ENCODE measurements around the gene RBP5. TPM values are rescaled to one million over a fixed set of nuclear protein-coding genes. Genes with fewer than 3 reads are reported as not detected.

The RBP5 gene
- total RNA-seq, 1 experiment from 2014 or later: not detected

DNA sequence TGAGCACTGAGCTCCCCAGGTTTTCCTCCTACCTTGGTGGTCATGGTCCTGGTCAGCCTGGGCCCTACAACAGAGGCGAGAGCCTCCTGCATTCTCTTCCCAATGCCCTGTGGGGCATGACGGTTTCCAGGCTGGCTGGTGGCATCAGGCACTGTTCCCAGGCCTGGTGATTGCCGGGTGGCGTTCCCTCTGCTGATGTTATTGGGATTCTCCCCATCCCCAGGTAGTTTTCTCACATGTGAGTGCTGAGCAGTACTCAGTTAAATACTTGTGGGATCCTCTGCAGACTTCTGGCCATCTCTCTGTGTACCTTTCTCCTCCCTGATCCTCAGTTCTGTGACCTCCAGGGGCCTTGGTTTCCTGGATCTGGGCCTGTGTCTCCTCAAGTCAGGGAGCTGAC is 52.2 kb downstream of the RBP5 start:
- no peak for DNase-seq
- Histone ChIP-seq H3K9me3 (no peaks in the 10 kb centered on the region), H3K27me3 (no peaks in the 10 kb centered on the region), H3K36me3 (peaks cover 3% of the 10 kb centered on the region; the same call in 1 of the 2 replicates), H3K4me3 (no peak overlapping the region)

DNA sequence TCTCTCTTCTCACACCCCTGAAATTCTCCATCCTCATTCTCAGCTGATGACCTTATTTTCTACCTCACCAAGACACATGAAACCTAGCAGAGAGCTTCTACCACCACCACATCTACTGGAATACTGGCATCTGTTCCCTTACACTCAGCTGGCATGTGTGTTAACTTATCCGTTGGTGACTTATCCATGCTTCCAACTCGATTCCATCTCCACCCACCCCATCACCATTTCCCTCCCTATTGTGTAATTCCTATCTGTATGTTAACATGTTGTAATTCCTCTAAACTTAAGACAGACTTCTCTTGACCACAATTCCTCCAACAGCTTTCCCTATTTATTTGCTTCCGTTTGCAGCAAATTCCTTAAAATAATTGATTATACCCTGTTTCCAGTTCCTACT is 52.8 kb downstream of the RBP5 start:
- Histone ChIP-seq H3K27me3 (no peaks in the 10 kb centered on the region), H3K9me3 (no peaks in the 10 kb centered on the region), H3K36me3 (peaks cover 3% of the 10 kb centered on the region; the same call in 1 of the 2 replicates), H3K4me3 (no peak overlapping the region)
- DNase-seq: no peak

DNA sequence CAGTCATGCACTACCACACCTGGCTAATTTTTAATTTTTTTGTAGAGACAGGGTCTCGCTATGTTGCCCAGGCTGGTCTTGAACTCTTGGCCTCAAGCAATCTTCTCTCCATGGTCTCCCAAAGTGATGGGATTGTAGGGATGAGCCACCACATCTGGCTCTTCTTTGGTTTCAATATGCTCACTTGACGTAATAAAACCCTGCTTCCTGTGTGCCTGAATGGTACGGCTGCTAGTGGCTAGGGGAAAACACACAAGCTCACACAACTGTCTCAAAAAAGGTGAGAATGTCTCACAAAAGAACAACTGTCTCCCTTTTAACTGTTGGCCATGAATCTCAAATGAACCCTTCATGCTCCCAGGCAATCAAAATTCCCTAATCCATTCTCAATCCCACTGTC is 53.2 kb downstream of the RBP5 start:
- no peak overlapping the region for H3K4me3 ChIP-seq
- H3K36me3 ChIP-seq: 0 out of 2 replicates have a peak, but pooled peaks cover under 1% of the 10 kb centered on the region
- H3K9me3 ChIP-seq: no peaks in the 10 kb centered on the region
- H3K27me3 ChIP-seq: no peaks in the 10 kb centered on the region
- no peak for DNase-seq

DNA sequence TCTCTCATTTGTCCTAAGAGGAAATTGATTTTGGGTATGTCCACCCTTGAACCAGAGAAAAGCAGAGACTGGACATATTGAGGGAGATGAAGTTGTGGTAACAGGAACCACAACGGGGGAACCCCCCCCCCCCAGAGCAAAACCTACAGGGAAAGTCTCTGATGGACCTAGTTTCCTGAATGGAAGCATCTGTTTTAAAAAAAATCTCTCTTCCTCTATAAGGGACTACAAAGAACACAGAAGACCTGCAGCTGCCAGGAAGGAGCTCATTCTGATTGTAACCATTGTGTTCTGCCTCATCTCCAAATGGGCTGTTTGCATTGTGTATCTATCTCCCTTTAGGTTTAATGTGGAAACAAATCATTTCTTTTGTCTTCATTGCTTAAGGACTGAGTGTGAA is 54.7 kb downstream of the RBP5 start:
- Histone ChIP-seq H3K9me3 (no peaks in the 10 kb centered on the region), H3K36me3 (no peaks in the 10 kb centered on the region), H3K27me3 (no peaks in the 10 kb centered on the region), H3K4me3 (no peak overlapping the region)
- no peak for DNase-seq

Other genes starting within 250 kb of the RBP5 start
- 2.7 and 49.9 TPM in 2 replicates for gene LRRC23, start 224.1 kb downstream of the RBP5 start, total RNA-seq (2014; rRNA removed; shearing (Covaris generic); ENCODE audit: low replicate concordance)
- gene ENO2, start 214.3 kb downstream of the RBP5 start, total RNA-seq (2014; rRNA removed; shearing (Covaris generic); ENCODE audit: low replicate concordance): 5.6 and 11.9 TPM in 2 replicates
- 2.8 and 5.0 TPM in 2 replicates for gene ATN1, start 200.9 kb downstream of the RBP5 start, total RNA-seq (2014; rRNA removed; shearing (Covaris generic); ENCODE audit: low replicate concordance)
- gene RNU7-1, start 185.1 kb downstream of the RBP5 start, total RNA-seq (2014; rRNA removed; shearing (Covaris generic); ENCODE audit: low replicate concordance): not detected in 2 replicates
- gene C12orf57, start 184.9 kb downstream of the RBP5 start, total RNA-seq (2014; rRNA removed; shearing (Covaris generic); ENCODE audit: low replicate concordance): 136 and 311 TPM in 2 replicates
- not detected in 2 replicates for gene PTPN6, start 177.5 kb downstream of the RBP5 start, total RNA-seq (2014; rRNA removed; shearing (Covaris generic); ENCODE audit: low replicate concordance)
- 349 and 524 TPM in 2 replicates for gene PHB2, start 158.2 kb downstream of the RBP5 start, total RNA-seq (2014; rRNA removed; shearing (Covaris generic); ENCODE audit: low replicate concordance)
- 23.5 and 56.5 TPM in 2 replicates for gene EMG1, start 158.0 kb downstream of the RBP5 start, total RNA-seq (2014; rRNA removed; shearing (Covaris generic); ENCODE audit: low replicate concordance)
- gene LPCAT3, start 110.4 kb downstream of the RBP5 start, total RNA-seq (2014; rRNA removed; shearing (Covaris generic); ENCODE audit: low replicate concordance): 7.8 and 14.3 TPM in 2 replicates
- 21.2 and 32.6 TPM in 2 replicates for gene C1S, start 68.2 kb downstream of the RBP5 start, total RNA-seq (2014; rRNA removed; shearing (Covaris generic); ENCODE audit: low replicate concordance)
- gene C1R, start 36.4 kb downstream of the RBP5 start, total RNA-seq (2014; rRNA removed; shearing (Covaris generic); ENCODE audit: low replicate concordance): 45.9 and 50.9 TPM in 2 replicates
- 0.32 and 3.7 TPM in 2 replicates for gene C1RL, start 19.7 kb downstream of the RBP5 start, total RNA-seq (2014; rRNA removed; shearing (Covaris generic); ENCODE audit: low replicate concordance)
- gene CLSTN3, start 1.5 kb upstream of the RBP5 start, total RNA-seq (2014; rRNA removed; shearing (Covaris generic); ENCODE audit: low replicate concordance): not detected in 2 replicates
- gene PEX5, start 60.8 kb upstream of the RBP5 start, total RNA-seq (2014; rRNA removed; shearing (Covaris generic); ENCODE audit: low replicate concordance): 26.8 and 45.6 TPM in 2 replicates
- not detected in 2 replicates for gene ACSM4, start 175.2 kb upstream of the RBP5 start, total RNA-seq (2014; rRNA removed; shearing (Covaris generic); ENCODE audit: low replicate concordance)

Measured in MG63 (cell line).